ENCODE results near the gene ATXN1. TPM values are rescaled to one million over a fixed set of nuclear protein-coding genes. Genes with fewer than 3 reads are reported as not detected.

ATXN1 gene
- total and polyA plus RNA-seq, 2 of the 13 experiments (the other 11 are each of a cell fraction or from before 2014, with no cell fraction given) = 20.7 to 39.5 TPM

GRCh38 chr6:16521528-16521927 is 239.7 kb downstream of the ATXN1 start (continued):
- no peak for TF ChIP-seq ZHX2 (IDR thresholded peaks at IDR 0.05; ENCODE audit: low read depth)
- no peak for TF ChIP-seq ZHX2 (CRISPR knock-in tag; IDR thresholded peaks at IDR 0.05; ENCODE audit: borderline replicate concordance)
- no peak for TF ChIP-seq TBL1XR1 (IDR thresholded peaks at IDR 0.05; ENCODE audit: borderline replicate concordance, low read length, partially characterized antibody)
- TF ChIP-seq ZNF331 (CRISPR knock-in tag; IDR thresholded peaks at IDR 0.05) = no peak
- no peak for TF ChIP-seq ZNF530 (CRISPR knock-in tag; IDR thresholded peaks at IDR 0.05; ENCODE audit: low read depth)
- TF ChIP-seq ZNF790 (CRISPR knock-in tag; IDR thresholded peaks at IDR 0.05; ENCODE audit: borderline replicate concordance) = no peak
- no peak for TF ChIP-seq HOXA5 (CRISPR knock-in tag; IDR thresholded peaks at IDR 0.05)
